ENCODE results near the gene LIN28A.

Gene LIN28A

GRCh38 chr1:26431979-26432695 is 21.5 kb downstream of the LIN28A start, which contains the start of gene DHDDS:
Gene DHDDS (plus strand): TSS chr1:26432321. CDS start chr1:26432946, 625 bp downstream.
- intact Hi-C loops (cut with DNase I), result loop anchor here (1.0 kb wide), 1 partner anchor 40 kb away; the partner anchor contains the start of gene HMGN2
- DNase-seq, result peak; percentile 97 to 100 (median 98)

GRCh38 chr1:26432793-26433192 is 22.2 kb downstream of the LIN28A start:
- DNase-seq, result no peak
- intact Hi-C loops (cut with DNase I), result loop anchor here (1.0 kb wide), 1 partner anchor 40 kb away; the partner anchor contains the start of gene HMGN2

- intact Hi-C loops (cut with DNase I), result no loop called here
- no peak for DNase-seq
These were observed 23.6 kb downstream of the LIN28A start for GRCh38 chr1:26434161-26434752.

- no peak for DNase-seq
- intact Hi-C loops (cut with DNase I), result no loop called here
These were observed 27.4 kb downstream of the LIN28A start for GRCh38 chr1:26438041-26438440.

GRCh38 chr1:26440259-26440658 is 29.6 kb downstream of the LIN28A start:
- DNase-seq, result no peak
- intact Hi-C loops (cut with DNase I), result no loop called here

GRCh38 chr1:26449868-26450267 is 39.3 kb downstream of the LIN28A start:
- intact Hi-C loops (cut with DNase I), result no loop called here
- no peak for DNase-seq

- DNase-seq, result no peak
- intact Hi-C loops (cut with DNase I), result no loop called here
These were observed 40.3 kb downstream of the LIN28A start for GRCh38 chr1:26450908-26451307.

- intact Hi-C loops (cut with DNase I), result no loop called here
- DNase-seq, result no peak
These were observed 42.0 kb downstream of the LIN28A start for GRCh38 chr1:26452459-26453183.

- intact Hi-C loops (cut with DNase I), result no loop called here
These were observed 48.5 kb downstream of the LIN28A start for GRCh38 chr1:26459148-26459547.

GRCh38 chr1:26459573-26460031 is 49.0 kb downstream of the LIN28A start:
- no peak for DNase-seq
- intact Hi-C loops (cut with DNase I), result no loop called here

More at GRCh38 chr1:26459148-26459547, 48.5 kb downstream of the LIN28A start:
- DNase-seq, result no peak

GRCh38 chr1:26468911-26469310 is 58.3 kb downstream of the LIN28A start:
- intact Hi-C loops (cut with DNase I), result no loop called here
- peak in 7 of 10 donors; percentile 10 to 90 (median 38) for DNase-seq

- intact Hi-C loops (cut with DNase I), result no loop called here
- DNase-seq, result peak in 1 of 10 donors; percentile 18
These were observed 58.9 kb downstream of the LIN28A start for GRCh38 chr1:26469558-26469957.

GRCh38 chr1:26470878-26471497 is 60.4 kb downstream of the LIN28A start:
- intact Hi-C loops (cut with DNase I), result no loop called here
- no peak for DNase-seq

- intact Hi-C loops (cut with DNase I), result loop anchor here (1.0 to 2.0 kb wide), 2 partner anchors 29 to 39 kb away; partner anchors contain the start of gene DHDDS
These were observed 61.1 kb downstream of the LIN28A start for GRCh38 chr1:26471498-26472319.

GRCh38 chr1:26472320-26472900 is 61.8 kb downstream of the LIN28A start, which contains the start of gene HMGN2:
Gene HMGN2 (plus strand): TSS chr1:26472440. CDS start chr1:26472613, 173 bp downstream.
- intact Hi-C loops (cut with DNase I), result loop anchor here (1.0 to 2.0 kb wide), 2 partner anchors 28 to 40 kb away; partner anchors contain the start of gene DHDDS
- DNase-seq, result peak; percentile 88 to 99 (median 94)

More at GRCh38 chr1:26471498-26472319, 61.1 kb downstream of the LIN28A start:
- DNase-seq, result peak; percentile 35 to 96 (median 70)

- intact Hi-C loops (cut with DNase I), result loop anchor here (1.0 to 2.0 kb wide), 2 partner anchors 28 to 41 kb away; partner anchors contain the start of gene DHDDS
- peak; percentile 95 to 100 (median 98) for DNase-seq
These were observed 62.6 kb downstream of the LIN28A start for GRCh38 chr1:26472901-26473845.

GRCh38 chr1:26474818-26475217 is 64.2 kb downstream of the LIN28A start:
- intact Hi-C loops (cut with DNase I), result no loop called here

GRCh38 chr1:26475989-26476388 is 65.4 kb downstream of the LIN28A start:
- intact Hi-C loops (cut with DNase I), result no loop called here
- no peak for DNase-seq

More at GRCh38 chr1:26474818-26475217, 64.2 kb downstream of the LIN28A start:
- DNase-seq, result no peak
